IMR-90 (cell line): ENCODE data around the gene KCNQ1. TPM values are rescaled to one million over a fixed set of nuclear protein-coding genes. Genes with fewer than 3 reads are reported as not detected.

ENCODE experiments used
- ATAC-seq: fragments of 200-7000 bp; cut with Tn5 transposase; 2 replicates; pipeline ENCODE4 v1.9.1; 2020; ENCODE audit warnings: low read depth, mild to moderate bottlenecking, moderate library complexity
- BruUV-seq: library from RNA; stranded (reverse); fragments of 400-500 nt; replicated peaks from 2 replicates; lab custom pipeline; 2021; lab: Mats Ljungman, UMichigan
- CTCF ChIA-PET: fragments of 300-600 bp; formaldehyde crosslinking; extraction: SDS; loops from one replicate; lab custom pipeline; 2021; ENCODE audit warnings: antibody characterized with exemption; lab: Yijun Ruan, JAX
- POLR2A ChIA-PET: fragments of 300-600 bp; sonication (Branson Sonifier 250); formaldehyde crosslinking; loops from one replicate; lab custom pipeline; 2022; ENCODE audit warnings: antibody characterized with exemption; ENCODE audit not compliant: unreplicated experiment; lab: Charles Lee
- DNase-seq: peaks from one replicate; pipeline ENCODE4 v3.0.0; 2013
- H2AFZ ChIP-seq: replicated peaks from 2 replicates; pipeline ENCODE3; 2013; ENCODE audit warnings: low read length, mild to moderate bottlenecking; ENCODE audit not compliant: poor library complexity
- H2AK5ac ChIP-seq: 2 replicates; pipeline ENCODE4 v1.6.1; 2013; ENCODE audit warnings: low read depth, low read length, inconsistent platforms
- H2AK9ac ChIP-seq: replicated peaks from 2 replicates; pipeline ENCODE3; 2013; ENCODE audit warnings: mild to moderate bottlenecking, low read depth, low read length, moderate library complexity; ENCODE audit not compliant: poor library complexity
- H2BK120ac ChIP-seq: 2 replicates; pipeline ENCODE4 v1.6.1; 2013; ENCODE audit warnings: low read depth, low read length, inconsistent platforms
- H2BK15ac ChIP-seq: 3 replicates; pipeline ENCODE4 v1.6.1; 2013; ENCODE audit warnings: low read depth, low read length, inconsistent platforms
- H2BK20ac ChIP-seq: 2 replicates; pipeline ENCODE4 v1.6.1; 2013; ENCODE audit warnings: low read depth, mild to moderate bottlenecking, inconsistent platforms, low read length, moderate library complexity
- H2BK5ac ChIP-seq: 2 replicates; pipeline ENCODE4 v1.6.1; 2013; ENCODE audit warnings: mild to moderate bottlenecking, low read depth, low read length, inconsistent platforms; ENCODE audit not compliant: poor library complexity, severe bottlenecking
- H3K14ac ChIP-seq: replicated peaks from 2 replicates; pipeline ENCODE4 v1.6.1; 2013; ENCODE audit warnings: low read depth, low read length, inconsistent platforms
- H3K18ac ChIP-seq: 2 replicates; pipeline ENCODE4 v1.6.1; 2013; ENCODE audit warnings: low read depth, low read length, control low read depth
- H3K23ac ChIP-seq: 2 replicates; pipeline ENCODE4 v1.6.1; 2013; ENCODE audit warnings: low read depth, low read length, inconsistent platforms
- H3K27ac ChIP-seq: 2 replicates; pipeline ENCODE4 v1.5.1; 2013; ENCODE audit warnings: mild to moderate bottlenecking, control low read depth, low read length; ENCODE audit not compliant: insufficient read depth
- H3K27me3 ChIP-seq: 2 replicates; pipeline ENCODE4 v1.6.1; 2013; ENCODE audit warnings: low read length; ENCODE audit not compliant: control insufficient read depth, insufficient read depth
- H3K36me3 ChIP-seq: 2 replicates; pipeline ENCODE4 v1.6.1; 2013; ENCODE audit warnings: low read length, mixed read lengths; ENCODE audit not compliant: control insufficient read depth, insufficient read depth
- H3K4ac ChIP-seq: 2 replicates; pipeline ENCODE4 v1.6.1; 2013; ENCODE audit warnings: low read depth, low read length, inconsistent platforms
- H3K4me1 ChIP-seq: 2 replicates; pipeline ENCODE4 v1.6.1; 2013; ENCODE audit warnings: low read length, mixed read lengths; ENCODE audit not compliant: control insufficient read depth, insufficient read depth
- H3K4me2 ChIP-seq: 2 replicates; pipeline ENCODE4 v1.6.1; 2013; ENCODE audit warnings: low read depth, mild to moderate bottlenecking, control low read depth, low read length, moderate library complexity
- H3K4me3 ChIP-seq: 2 replicates; pipeline ENCODE4 v1.5.1; 2013; ENCODE audit warnings: low read depth, mild to moderate bottlenecking, control low read depth, low read length, moderate library complexity; ENCODE audit not compliant: insufficient read depth
- H3K56ac ChIP-seq: 2 replicates; pipeline ENCODE4 v1.6.1; 2013; ENCODE audit warnings: low read length, inconsistent platforms; ENCODE audit not compliant: insufficient read depth; ENCODE audit errors: extremely low read depth
- H3K79me1 ChIP-seq, 2 experiments: 2 replicates each; pipeline ENCODE4 v1.6.1; 2013; ENCODE audit warnings: low read length in 2 of 2, inconsistent platforms in 1 of 2, low read depth in 1 of 2
- H3K9ac ChIP-seq: 2 replicates; pipeline ENCODE4 v1.6.1; 2013; ENCODE audit warnings: low read depth, low read length, control low read depth
- H3K9me1 ChIP-seq: 2 replicates; pipeline ENCODE4 v1.6.1; 2013; ENCODE audit warnings: low read length, inconsistent platforms; ENCODE audit not compliant: insufficient read depth
- H3K9me3 ChIP-seq: 2 replicates; pipeline ENCODE4 v1.6.1; 2013; ENCODE audit warnings: low read length; ENCODE audit not compliant: control insufficient read depth, insufficient read depth
- H4K20me1 ChIP-seq: 2 replicates; pipeline ENCODE4 v1.6.1; 2013; ENCODE audit warnings: low read length, inconsistent platforms; ENCODE audit not compliant: insufficient read depth
- H4K5ac ChIP-seq: 2 replicates; pipeline ENCODE4 v1.6.1; 2013; ENCODE audit warnings: mild to moderate bottlenecking, low read depth, low read length, control low read depth
- H4K8ac ChIP-seq, 2 experiments: 2 replicates each; pipeline ENCODE4 v1.6.1; 2013; ENCODE audit warnings: low read depth in 2 of 2, low read length in 2 of 2, control low read depth in 1 of 2, inconsistent platforms in 1 of 2
- H4K91ac ChIP-seq: 2 replicates; pipeline ENCODE4 v1.6.1; 2013; ENCODE audit warnings: low read depth, low read length, inconsistent platforms; ENCODE audit not compliant: insufficient read depth
- BHLHE40 ChIP-seq: fragments of 150-350 bp; IDR thresholded peaks from 2 replicates; pipeline ENCODE4 v1.6.1; 2016; ENCODE audit warnings: mild to moderate bottlenecking, low read depth, low read length
- CEBPB ChIP-seq: IDR thresholded peaks from 2 replicates; pipeline ENCODE4 v1.6.1; 2012; ENCODE audit warnings: low read depth, low read length, improper control_type of control experiment
- CHD1 ChIP-seq: IDR thresholded peaks from 2 replicates; pipeline ENCODE4 v1.6.1; 2012; ENCODE audit warnings: low read depth, low read length, improper control_type of control experiment
- FOS ChIP-seq: fragments of 150-350 bp; IDR thresholded peaks from 2 replicates; pipeline ENCODE4 v1.6.1; 2016; ENCODE audit warnings: low read depth, low read length
- MAFK ChIP-seq: IDR thresholded peaks from 2 replicates; pipeline ENCODE4 v1.6.1; 2012; ENCODE audit warnings: low read depth, low read length, improper control_type of control experiment
- MAZ ChIP-seq: IDR thresholded peaks from 2 replicates; pipeline ENCODE4 v1.6.1; 2012; ENCODE audit warnings: low read depth, mild to moderate bottlenecking, low read length, improper control_type of control experiment, moderate library complexity, borderline replicate concordance
- MXI1 ChIP-seq: IDR thresholded peaks from 2 replicates; pipeline ENCODE4 v1.6.1; 2012; ENCODE audit warnings: low read depth, mild to moderate bottlenecking, low read length, moderate library complexity, borderline replicate concordance
- NFE2L2 ChIP-seq: fragments of 150-350 bp; IDR thresholded peaks from 2 replicates; pipeline ENCODE4 v1.6.1; 2016; ENCODE audit warnings: low read depth, mild to moderate bottlenecking, low read length
- POLR2A ChIP-seq: IDR thresholded peaks from 2 replicates; pipeline ENCODE4 v1.6.1; 2012; ENCODE audit warnings: mild to moderate bottlenecking, low read depth, low read length
- RAD21 ChIP-seq: IDR thresholded peaks from 2 replicates; pipeline ENCODE4 v1.6.1; 2012; ENCODE audit warnings: low read length, improper control_type of control experiment
- RCOR1 ChIP-seq: IDR thresholded peaks from 2 replicates; pipeline ENCODE4 v1.6.1; 2012; ENCODE audit warnings: mild to moderate bottlenecking, low read length, improper control_type of control experiment; ENCODE audit not compliant: insufficient replicate concordance
- RFX5 ChIP-seq: IDR thresholded peaks from 2 replicates; pipeline ENCODE4 v1.8.0; 2012; ENCODE audit warnings: low read depth, mild to moderate bottlenecking, low read length, moderate library complexity
- SMC3 ChIP-seq: fragments of 150-350 bp; IDR thresholded peaks from 2 replicates; pipeline ENCODE4 v1.6.1; 2016; ENCODE audit warnings: low read depth, mild to moderate bottlenecking, antibody characterized with exemption, low read length, moderate library complexity
- WGBS, 2 experiments: methylation state at CpG; one replicate each; pipeline versions ENCODE4 v1.1.5 to v1.1.7; 2013; ENCODE audit warnings: missing lambda C conversion rate in 2 of 2; ENCODE audit not compliant: insufficient read length in 1 of 2; ENCODE audit errors: extremely low coverage in 2 of 2; 5-methylcytosine and 5-hydroxymethylcytosine counted together
- dilution Hi-C: fragments of 300-500 bp; cut with HindIII; formaldehyde crosslinking; loops from one replicate; pipeline ENCODE4 v1.14.3; 2018; ENCODE audit warnings: low sequenced_read_pairs; ENCODE audit not compliant: unreplicated experiment
- in situ Hi-C: fragments of 300-500 bp; cut with MboI; formaldehyde crosslinking; loops from 3 replicates; pipeline ENCODE4 v1.14.3; 2019; ENCODE audit warnings: low sequenced_read_pairs, inconsistent platforms, mixed read lengths
- intact Hi-C: fragments of 100-400 bp; cut with micrococcal nuclease; formaldehyde crosslinking; loops from 2 replicates; pipeline ENCODE4 v1.10.0; 2022
- polyA plus RNA-seq, 3 experiments: library from polyadenylated mRNA; depleted of rRNA; stranded (reverse); fragments of >200 nt; gene quantifications; 2 replicates each; pipeline ENCODE4 v1.2.3, GENCODE V29; 2012; ENCODE audit warnings: low replicate concordance in 1 of 3
- total RNA-seq: library from RNA; depleted of rRNA; stranded (reverse); fragments of >200 nt; gene quantifications from 2 replicates; pipeline ENCODE4 v1.2.3, GENCODE V29; 2012
- TF ChIP-seq, protein P1 (sequence below): conservative IDR thresholded peaks from 2 replicates; pipeline ENCODE4 v1.5.1; 2012; ENCODE audit warnings: mild to moderate bottlenecking, low read depth, low read length, improper control_type of control experiment
- TF ChIP-seq, protein P2 (sequence below): fragments of 150-350 bp; IDR thresholded peaks from 2 replicates; pipeline ENCODE4 v1.6.1; 2017; ENCODE audit warnings: mild to moderate bottlenecking, antibody characterized with exemption, low read length, low read depth
- TF ChIP-seq, protein P3 (sequence below): fragments of 150-350 bp; IDR thresholded peaks from 2 replicates; pipeline ENCODE4 v1.6.1; 2016; ENCODE audit warnings: low read depth, mild to moderate bottlenecking, low read length, moderate library complexity, borderline replicate concordance

KCNQ1 gene
- total and polyA plus RNA-seq, 2 of the 4 experiments (the other 2 are of a cell fraction) = 0.07 TPM; not detected in 1

- no peaks in the 10 kb centered on the region for H3K36me3 ChIP-seq
- no peak overlapping the region for H2AFZ ChIP-seq
- no peak overlapping the region for H3K56ac ChIP-seq
- no peak for TF ChIP-seq RFX5
- no peak for TF ChIP-seq RAD21
- TF ChIP-seq FOS = no peak
- TF ChIP-seq, protein P1, sequence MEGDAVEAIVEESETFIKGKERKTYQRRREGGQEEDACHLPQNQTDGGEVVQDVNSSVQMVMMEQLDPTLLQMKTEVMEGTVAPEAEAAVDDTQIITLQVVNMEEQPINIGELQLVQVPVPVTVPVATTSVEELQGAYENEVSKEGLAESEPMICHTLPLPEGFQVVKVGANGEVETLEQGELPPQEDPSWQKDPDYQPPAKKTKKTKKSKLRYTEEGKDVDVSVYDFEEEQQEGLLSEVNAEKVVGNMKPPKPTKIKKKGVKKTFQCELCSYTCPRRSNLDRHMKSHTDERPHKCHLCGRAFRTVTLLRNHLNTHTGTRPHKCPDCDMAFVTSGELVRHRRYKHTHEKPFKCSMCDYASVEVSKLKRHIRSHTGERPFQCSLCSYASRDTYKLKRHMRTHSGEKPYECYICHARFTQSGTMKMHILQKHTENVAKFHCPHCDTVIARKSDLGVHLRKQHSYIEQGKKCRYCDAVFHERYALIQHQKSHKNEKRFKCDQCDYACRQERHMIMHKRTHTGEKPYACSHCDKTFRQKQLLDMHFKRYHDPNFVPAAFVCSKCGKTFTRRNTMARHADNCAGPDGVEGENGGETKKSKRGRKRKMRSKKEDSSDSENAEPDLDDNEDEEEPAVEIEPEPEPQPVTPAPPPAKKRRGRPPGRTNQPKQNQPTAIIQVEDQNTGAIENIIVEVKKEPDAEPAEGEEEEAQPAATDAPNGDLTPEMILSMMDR = no peak
- TF ChIP-seq, protein P2, sequence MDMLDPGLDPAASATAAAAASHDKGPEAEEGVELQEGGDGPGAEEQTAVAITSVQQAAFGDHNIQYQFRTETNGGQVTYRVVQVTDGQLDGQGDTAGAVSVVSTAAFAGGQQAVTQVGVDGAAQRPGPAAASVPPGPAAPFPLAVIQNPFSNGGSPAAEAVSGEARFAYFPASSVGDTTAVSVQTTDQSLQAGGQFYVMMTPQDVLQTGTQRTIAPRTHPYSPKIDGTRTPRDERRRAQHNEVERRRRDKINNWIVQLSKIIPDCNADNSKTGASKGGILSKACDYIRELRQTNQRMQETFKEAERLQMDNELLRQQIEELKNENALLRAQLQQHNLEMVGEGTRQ = no peak
- TF ChIP-seq POLR2A = no peak
- TF ChIP-seq RCOR1 = no peak
- TF ChIP-seq MAZ = no peak
- no peak for TF ChIP-seq MAFK
- TF ChIP-seq BHLHE40 = no peak
- TF ChIP-seq, protein P3, sequence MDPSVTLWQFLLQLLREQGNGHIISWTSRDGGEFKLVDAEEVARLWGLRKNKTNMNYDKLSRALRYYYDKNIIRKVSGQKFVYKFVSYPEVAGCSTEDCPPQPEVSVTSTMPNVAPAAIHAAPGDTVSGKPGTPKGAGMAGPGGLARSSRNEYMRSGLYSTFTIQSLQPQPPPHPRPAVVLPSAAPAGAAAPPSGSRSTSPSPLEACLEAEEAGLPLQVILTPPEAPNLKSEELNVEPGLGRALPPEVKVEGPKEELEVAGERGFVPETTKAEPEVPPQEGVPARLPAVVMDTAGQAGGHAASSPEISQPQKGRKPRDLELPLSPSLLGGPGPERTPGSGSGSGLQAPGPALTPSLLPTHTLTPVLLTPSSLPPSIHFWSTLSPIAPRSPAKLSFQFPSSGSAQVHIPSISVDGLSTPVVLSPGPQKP = no peak
- no peak for TF ChIP-seq CEBPB
- no peak for TF ChIP-seq CHD1
- TF ChIP-seq SMC3 = no peak
- TF ChIP-seq NFE2L2 = no peak
- TF ChIP-seq MXI1 = no peak
- intact Hi-C loops = no loop called here
- H3K4me3 ChIP-seq = no peak overlapping the region
- no peaks in the 10 kb centered on the region for H4K20me1 ChIP-seq
- no peak overlapping the region for H4K8ac ChIP-seq
- no peaks in the 10 kb centered on the region for H3K9me3 ChIP-seq
- H2BK15ac ChIP-seq = no peak overlapping the region
- no peak overlapping the region for H4K91ac ChIP-seq
- ChIA-PET POLR2A (no interaction called here), CTCF (no interaction called here)
- H2AK5ac ChIP-seq = no peak overlapping the region
- no peak overlapping the region for H3K4ac ChIP-seq
- in situ Hi-C loops = no loop called here
- H3K4me2 ChIP-seq = no peak overlapping the region
- H3K79me1 ChIP-seq = no peaks in the 10 kb centered on the region
- H3K27ac ChIP-seq = no peak overlapping the region
- H2BK120ac ChIP-seq = no peak overlapping the region
- peaks cover 12% of the 10 kb centered on the region for H3K4me1 ChIP-seq
- peaks cover 3% of the 10 kb centered on the region for H3K9me1 ChIP-seq
- dilution Hi-C loops = no loop called here
- WGBS, 2 experiments = no CpG with 5 or more reads among the region's 10 CpGs
- no TSS peak for BruUV-seq
- H3K14ac ChIP-seq = no peak overlapping the region
- ATAC-seq = no peak
- H2AK9ac ChIP-seq = no peak overlapping the region
- no peak overlapping the region for H3K18ac ChIP-seq
- H2BK20ac ChIP-seq = no peak overlapping the region
- peaks cover 31% of the 10 kb centered on the region for H3K27me3 ChIP-seq
- H3K23ac ChIP-seq = no peak overlapping the region
- DNase-seq = no peak
- no peak overlapping the region for H3K9ac ChIP-seq
- H4K5ac ChIP-seq = no peak overlapping the region
- H2BK5ac ChIP-seq = no peak overlapping the region
Measured at GRCh38 chr11:2529173-2529572, 84.4 kb downstream of the KCNQ1 start.
